ENCODE measurements around the gene TEX14.

DNA sequence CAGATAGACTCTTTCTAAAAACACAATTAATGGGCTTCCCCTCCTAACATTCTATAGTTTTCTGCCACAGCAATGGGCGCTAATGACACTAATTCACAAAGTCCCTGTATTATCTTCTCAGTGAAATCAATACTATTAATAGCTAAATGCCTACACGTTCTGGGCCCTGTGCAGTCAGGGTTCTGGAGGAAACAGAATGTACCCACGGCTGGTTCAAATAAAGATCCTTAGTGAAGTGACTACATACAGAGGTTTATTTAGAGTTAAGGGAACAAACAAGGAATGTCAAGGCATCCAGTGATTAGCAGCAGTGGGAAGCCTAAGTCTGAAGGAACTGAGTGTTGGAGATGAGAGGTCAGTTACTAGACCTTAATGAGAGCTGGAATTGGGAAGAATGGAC, 133.9 kb downstream of the TEX14 start:
- TF ChIP-seq POLR2A (IDR thresholded peaks at IDR 0.05; ENCODE audit: low read depth, low read length) (no peak), SPI1 (IDR thresholded peaks at IDR 0.05; ENCODE audit: low read depth, low read length) (no peak), POLR2AphosphoS5 (IDR thresholded peaks at IDR 0.05; ENCODE audit: low read depth, low read length) (no peak)
